ENCODE results near the gene OSBPL5.

OSBPL5 gene

DNA sequence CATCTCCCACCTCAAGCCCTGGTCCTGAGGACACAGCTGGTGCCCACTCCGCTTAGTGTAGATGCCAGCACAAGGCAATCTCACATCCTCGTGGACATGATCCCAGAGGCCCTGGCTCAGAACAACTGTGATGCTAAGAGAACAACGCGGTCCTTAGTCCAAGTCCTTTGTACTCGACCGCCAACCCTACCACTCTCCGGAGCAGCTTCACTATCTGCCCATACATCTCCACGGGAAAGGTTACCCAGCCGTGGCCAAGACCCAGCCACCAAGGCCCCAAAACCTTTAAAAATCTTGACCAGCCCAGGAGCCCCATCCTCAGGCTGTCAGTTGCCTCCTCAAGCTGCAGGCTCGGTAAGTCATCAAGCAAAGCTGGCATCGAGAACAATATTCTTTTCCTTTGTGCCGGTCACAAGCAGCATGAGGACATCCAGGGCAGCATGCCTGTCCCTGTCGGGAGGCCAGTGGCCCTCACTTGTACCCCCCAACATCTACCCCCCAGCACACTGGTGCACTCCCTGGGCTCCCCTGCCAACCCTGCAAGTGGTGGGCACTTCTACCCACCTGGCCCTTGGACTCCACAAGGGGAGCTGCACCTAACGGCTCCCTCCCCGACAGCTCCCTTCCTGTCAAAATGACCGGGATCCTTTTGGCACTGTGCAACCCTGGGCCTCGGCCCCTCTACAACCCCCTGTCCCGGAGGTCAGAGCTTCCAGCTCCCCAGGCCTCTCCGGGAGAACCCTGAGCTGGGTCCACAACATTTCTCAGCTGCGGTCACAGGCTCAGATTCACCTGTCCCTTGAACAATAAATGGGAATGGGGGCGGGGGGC, 2.5 kb downstream of the OSBPL5 start:
- DNase-seq (ENCODE audit: low read depth) = no peak

DNA sequence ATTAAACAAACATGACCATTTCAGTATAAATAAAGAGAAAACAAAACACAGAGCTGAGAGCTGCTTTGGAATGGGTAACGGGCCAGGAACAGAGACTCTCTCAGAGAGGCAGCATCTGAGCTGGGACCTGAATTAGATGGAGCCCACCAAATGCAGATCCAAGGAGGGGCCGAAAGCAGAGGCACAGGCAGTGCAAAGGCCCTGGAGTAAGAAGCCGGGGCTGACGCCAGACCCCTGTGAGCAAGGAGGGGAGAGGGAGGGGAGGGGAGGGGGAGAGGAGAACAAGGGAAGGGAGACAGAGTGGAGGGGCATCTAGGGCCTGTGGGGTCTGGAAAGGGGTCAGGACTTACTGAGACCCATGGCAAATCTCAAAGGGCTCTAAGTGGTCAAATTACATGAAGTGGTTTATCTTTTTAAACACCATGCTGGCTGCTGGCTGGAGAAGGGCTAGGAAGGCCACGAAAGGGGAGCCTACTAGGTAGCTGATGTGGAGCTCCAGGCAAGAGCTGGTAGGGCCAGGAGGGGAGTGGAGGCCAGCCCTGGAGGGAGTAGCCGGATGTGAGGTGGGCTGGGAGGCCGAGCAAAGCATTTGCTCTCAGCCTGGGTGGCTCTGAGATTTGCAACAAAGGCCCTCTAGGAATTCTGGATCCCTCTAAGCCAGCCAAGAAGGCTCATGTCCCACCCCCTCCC, 3.2 kb downstream of the OSBPL5 start:
- no peak for DNase-seq (ENCODE audit: low read depth)

DNA sequence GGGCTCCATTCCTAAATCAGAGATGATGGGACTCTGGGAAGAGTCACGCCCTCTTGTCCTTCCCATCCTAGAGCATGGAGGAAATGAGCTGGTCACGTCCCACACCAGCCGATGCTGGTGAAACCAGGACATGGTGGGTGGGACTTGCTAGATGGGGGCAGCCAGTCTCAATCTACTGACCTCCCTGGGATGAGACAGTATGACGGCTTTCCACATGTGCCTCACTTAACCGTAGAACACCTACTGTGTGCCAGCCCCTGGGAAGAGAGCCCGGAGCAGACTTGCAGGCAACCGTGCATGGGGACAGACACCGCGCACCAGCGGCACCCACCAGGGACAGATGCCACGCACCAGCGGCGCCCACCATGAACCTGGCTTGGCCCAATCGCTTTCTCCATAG, 3.8 kb downstream of the OSBPL5 start:
- no peak for DNase-seq (ENCODE audit: low read depth)

DNA sequence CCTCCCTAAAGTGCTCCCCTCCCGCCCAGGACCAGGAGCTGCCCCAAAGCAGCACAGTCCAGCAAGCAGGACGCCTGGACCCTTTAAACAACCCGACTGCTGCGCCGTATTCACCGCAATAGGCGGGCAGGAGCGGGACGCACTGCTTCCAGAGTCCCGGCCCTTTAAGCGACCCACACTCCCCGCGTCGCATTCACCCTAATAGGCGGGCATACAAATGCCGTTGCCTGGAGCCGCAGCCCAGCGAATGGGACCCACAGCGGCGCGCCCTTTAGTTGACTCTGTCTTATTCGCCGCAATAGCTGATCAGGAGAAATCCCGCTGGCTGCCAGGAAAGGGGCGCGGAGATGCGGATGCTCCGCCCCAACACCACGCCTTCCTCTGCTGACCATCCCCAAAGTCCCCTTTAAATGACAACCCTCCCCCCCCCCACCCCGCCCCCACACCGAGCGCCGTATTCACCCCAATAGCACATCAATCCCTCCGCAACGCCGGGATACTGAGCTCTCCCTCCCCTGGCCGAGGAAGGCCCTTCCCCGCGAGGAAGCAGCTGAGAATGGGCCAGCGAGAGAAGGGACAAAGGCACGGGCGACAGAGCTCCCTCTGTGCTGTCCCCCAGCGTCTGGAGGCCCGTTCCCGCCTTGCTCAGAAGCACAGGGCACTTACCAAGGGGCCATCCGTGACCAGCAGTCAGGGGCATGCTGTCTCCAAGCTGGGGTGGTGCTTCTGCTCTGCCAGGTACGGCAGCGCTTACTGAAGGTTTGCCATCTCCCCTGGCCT, 4.7 kb downstream of the OSBPL5 start:
- DNase-seq (ENCODE audit: low read depth) = peak; percentile 93

DNA sequence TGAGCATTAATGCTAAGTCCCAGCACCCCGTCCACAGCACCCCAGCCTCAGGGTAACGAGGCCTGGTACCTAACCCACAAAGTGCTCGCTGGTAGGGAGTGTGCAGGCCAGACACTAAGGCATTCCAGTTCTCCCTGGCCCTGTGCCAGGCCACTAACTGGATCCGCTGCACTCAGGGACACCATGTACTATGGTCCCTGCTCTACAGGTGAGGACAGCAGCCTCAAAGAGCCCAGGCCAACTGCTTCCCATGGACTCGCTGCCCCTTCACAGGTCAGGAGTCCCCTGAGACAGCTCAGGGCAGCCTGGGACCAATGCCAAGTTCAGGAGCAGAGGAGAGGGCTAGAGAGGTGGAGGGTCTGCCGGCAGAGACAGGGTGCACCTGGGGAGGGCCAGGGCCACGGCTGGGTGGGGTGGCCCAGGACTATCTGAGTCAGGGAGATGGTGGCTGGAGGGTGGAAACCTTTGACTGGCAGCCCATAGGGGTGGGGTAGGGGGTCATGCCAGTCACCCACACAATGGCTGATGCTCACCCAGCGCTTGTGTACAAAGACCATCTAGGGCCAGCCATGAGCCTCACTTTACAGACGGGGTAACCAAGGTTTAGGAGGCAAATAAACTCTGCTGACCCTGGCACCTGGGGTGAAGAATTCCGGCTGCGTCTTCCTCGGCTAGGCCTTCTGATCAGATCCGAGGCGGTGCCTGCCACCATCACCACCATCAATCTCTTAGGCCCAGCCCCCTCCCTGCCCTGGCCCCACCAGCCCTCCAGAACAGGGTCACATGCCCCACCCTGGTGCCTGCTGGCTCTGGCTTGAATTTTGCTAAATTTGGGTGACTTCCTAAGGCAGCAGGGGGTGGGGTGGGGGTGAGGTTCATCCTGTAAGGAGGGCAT, 5.6 kb downstream of the OSBPL5 start:
- DNase-seq (ENCODE audit: low read depth) = peak; percentile 27

DNA sequence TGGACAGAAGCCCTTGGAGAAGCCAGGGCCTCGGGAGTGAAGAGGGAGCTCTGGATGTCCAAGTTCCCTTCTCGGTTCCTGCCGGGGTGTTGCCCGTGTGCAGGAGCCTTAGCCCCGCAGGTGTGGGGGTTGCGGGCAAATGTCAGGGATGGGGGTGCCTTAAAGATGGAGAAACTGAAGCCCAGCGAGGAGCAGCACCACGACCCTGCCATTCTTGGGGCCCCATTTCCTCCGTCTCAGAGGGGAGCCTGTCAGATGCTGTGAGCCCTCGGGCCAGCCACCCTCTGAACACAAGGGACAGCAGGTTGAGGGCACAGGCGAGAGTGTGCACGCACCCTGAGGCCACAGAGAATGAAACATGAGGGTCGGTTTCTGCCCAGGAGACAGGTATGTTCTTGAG, 6.3 kb downstream of the OSBPL5 start:
- no peak for DNase-seq (ENCODE audit: low read depth)

DNA sequence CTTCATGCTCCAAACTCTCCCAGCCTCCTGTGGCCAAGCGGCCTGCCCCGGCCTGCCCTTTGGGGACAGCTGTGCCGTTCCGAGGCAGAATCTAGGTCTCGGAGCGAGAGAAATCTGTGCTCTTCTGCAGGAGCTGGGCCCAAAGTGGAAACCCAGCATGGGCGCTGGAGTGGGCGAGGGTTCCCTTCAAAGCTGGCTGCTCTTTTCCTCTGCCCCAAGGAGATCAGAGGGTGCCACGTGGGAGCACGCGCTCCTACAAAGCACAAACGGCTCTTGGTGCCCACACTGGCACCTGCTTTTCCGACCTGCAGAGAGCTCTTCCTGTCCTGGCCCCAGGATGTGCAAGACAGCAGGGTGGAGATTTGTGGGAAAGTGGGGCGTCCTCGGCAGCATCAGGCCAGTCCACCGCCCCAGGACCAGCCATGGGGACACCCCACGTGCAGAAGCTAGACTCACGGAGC, 6.9 kb downstream of the OSBPL5 start:
- no peak for DNase-seq (ENCODE audit: low read depth)

DNA sequence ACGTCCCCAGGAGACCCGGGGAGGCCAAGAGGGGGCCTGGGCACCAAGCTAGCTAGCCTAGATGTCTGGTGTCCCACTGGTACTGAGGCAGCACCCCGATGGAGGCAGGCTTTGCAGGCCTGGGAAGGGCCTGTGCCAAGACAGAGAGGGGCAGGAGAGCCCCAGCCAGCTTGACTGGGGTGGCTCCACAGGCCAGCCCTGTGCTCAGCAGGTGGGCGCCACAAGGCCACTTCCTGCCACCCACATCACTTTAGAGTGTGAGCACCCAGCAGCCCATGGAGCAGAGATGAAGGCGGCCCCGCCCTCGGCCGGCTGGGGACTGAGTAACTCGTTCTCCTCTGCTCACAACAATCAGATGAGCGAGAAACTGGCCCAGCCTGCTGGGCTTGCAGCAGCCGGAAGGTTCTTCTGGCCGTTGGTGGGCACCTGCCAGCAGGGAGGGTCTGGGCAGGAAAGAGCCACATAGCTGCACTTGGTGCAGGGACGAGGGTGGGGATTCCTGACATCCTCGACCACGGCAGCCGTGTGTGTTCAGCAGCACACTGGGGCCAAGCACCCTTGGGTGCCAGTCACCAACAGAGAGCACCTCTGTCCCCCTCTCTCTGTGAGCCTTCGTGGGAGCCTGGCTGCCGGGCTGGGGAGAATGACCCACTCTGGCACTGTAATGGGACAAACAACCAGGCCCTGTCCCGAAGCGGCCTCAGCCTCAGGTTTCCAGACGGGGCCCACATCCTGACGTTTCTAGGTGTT, 7.6 kb downstream of the OSBPL5 start:
- DNase-seq (ENCODE audit: low read depth) = no peak

DNA sequence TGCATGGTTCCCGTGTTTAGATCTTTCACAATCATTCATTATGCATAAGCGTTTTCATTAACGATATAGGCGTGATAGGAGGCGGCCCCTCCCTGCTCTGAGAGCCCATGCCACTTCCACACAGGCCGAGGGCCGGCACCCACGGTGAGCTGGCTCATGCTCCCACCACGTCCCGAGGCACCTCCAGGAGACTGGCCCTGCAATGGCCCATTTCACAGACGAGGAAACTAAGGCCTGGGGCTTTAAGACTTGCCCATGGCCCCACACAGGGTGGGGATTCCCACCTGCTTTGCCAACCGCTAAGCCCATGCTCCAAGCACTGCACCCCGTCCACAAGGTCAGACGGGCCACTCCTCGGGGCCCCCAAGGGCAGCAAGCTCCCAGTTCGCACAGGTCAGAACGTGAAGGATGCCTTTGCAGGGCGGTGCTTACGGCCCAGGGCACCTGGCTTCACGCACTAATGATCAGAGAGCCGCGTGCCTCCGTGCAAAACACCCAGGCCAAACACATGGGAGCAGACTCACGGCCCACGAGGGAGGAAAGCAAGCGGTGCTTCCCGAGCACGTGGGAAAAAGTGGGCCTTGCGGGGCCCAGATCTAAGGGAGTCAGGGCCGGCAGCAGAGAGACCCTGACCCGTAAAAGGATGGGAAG, 8.3 kb downstream of the OSBPL5 start:
- DNase-seq (ENCODE audit: low read depth) = no peak

DNA sequence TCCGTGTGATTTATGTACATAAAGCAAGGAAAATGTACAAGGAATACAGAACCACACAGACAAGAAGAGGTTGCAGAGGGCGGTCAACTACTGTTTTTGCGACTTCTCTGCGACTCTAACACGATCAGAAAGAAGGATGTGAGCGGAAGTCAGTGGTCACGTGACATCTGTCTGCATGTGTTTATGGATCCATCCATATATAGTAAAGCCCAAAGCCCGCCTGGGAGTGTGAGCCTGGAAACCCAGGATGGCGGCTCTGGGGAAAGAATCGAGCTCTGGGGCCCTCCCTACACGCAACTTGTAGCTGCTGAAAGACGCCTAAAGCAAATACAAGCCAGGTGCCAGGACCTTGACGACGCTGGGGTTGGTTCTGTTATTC, 8.8 kb downstream of the OSBPL5 start:
- DNase-seq (ENCODE audit: low read depth) = no peak

DNA sequence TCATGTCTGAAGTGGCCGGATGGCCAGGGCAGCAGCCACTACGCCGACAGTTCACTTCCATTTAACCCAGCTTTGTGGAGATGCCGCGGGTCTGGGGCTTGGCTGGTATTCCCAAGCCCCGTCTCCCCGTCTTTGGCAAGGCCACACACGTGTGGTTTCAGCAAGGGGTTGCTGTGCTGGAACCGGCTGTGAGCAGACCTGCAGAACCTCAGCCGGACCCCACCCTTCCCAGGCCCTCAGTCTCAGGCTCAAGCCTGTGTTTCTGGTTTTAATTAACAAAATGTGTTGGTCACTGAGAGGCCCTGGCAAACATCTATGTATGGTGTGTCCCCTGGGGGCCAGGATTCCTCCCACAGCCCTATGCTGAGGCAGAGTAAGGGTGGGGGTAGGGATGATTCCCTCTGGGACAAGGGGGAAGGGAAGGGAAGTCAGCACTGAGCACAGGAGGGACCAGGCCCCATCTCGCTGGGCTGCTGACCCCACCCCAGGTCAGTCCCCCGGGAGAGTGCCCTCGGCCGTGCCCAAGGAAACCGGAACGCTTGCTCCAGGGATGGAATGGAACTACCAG, 9.3 kb downstream of the OSBPL5 start:
- DNase-seq (ENCODE audit: low read depth) = no peak

DNA sequence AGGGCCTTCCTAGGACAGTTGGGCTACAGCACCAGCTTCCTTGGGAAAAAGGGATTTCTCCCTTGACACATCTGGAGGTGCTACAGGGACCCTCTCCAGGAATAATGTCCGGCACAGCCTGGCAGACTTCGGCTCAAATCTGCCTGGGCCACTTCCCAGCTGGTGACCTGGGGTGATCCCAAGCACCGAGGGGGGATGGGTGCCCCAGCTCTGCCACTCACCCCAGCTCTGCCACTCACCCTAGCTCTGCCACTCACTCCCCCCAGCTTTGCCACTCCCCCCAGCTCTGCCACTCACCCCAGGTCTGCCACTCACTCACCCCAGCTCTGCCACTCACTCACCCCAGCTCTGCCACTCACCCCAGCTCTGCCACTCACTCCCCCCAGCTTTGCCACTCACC, 9.9 kb downstream of the OSBPL5 start:
- DNase-seq (ENCODE audit: low read depth) = no peak

DNA sequence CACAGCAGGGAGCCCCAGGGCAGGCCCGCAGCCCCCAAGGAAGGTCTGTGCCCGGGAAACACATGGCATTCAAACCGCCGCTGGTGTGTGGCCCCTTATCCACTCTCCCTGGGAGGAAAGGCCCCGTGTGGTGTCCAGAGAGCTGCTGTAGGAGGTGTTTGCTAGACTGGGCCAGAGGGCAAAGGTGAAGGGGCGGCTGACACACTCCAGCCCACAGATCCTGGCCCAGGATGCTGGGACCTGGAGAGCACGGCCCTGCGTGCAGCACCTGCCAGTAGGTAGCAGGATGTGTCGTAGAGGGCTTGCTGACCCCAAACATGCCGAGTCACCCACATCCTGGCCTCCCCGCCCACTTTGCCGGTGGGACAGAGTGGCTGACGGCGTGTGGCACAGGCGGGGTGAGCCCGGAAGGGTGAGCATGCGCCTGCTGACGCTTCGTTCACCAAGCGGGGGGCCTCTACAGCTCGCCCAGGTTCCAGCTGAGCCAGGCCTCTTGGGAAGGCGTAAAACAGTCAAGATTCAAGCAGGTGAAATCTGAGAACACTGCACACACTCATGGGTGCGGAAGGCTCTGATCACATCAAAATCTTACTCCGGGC, 11.0 kb downstream of the OSBPL5 start:
- no peak for DNase-seq (ENCODE audit: low read depth)

DNA sequence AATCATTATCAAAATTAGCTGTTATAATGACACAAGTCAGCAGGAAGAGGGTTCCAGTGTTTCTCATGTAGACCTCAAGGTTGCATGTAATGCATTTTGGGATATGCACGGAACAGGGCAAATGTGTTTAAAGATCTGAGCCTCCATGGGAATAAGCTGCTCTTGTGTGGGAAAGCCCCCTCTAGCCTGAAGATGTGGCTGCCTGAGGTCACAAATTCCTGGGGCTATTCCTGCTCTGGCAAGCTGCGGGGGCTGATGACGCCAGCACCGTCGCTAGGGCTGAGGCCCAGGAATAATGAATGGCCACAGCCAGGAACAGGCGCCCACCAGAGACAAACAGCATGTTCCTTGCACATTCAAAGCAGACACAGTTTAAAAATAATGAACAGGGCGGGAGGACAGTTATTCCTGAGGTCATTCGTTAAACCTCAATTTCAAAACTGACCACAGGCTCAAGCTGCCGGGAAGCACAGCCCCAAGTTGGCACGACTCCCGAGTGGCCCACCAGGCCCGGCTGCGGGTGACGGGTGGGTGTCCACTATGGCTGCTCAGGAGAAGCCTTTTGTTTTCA, 11.7 kb downstream of the OSBPL5 start:
- DNase-seq (ENCODE audit: low read depth) = peak; percentile 83

DNA sequence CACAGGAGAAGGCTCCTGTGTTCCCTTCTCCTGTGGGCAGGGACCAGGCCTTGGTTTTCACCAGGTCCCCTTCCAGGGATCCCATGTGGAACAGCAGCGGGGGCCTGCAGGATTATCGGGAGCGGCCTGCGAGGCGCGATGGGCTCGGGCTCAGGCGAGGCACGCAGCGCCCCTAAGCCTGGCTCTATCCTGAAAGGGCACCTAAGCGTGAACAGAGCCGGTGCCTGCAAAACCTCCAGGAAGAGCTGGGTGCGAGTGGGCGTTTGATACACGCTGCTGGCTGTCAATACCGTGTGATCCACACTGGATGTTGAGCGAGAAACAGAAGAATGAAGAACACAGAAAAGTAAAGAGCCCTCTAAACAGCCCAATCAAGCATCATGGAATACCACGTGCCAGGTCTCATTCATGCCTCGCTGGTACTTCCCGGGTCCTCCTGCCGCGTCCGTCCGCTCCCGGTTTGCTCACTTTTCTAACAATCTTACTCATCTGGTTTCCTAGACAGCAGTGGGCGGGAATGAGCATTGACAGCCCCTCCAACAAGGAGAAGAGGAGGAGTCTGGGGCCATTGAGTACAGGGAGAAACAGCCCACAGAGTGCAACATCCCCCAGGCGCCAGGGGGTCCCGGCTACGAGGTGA, 12.5 kb downstream of the OSBPL5 start:
- peak; percentile 24 for DNase-seq (ENCODE audit: low read depth)

DNA sequence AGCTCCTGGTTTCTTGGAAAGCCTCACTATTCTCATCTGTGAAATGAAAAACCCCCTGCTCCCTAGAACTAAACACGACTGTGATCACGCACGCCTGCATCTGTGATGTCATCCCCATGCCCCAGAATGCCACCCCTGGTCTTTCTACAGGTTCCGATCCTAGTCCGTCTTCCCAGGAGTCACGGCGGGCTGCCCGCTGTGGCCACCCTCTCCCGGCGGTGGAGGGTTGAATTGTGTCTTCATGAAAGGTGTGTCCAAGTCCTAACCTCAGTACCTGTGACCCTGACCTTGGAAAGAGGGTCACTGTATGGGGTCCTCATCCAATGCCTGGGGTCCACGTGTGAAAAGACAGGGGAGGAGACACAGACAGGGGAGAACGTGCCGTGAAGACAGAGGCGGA, 14.4 kb downstream of the OSBPL5 start:
- DNase-seq (ENCODE audit: low read depth) = no peak

DNA sequence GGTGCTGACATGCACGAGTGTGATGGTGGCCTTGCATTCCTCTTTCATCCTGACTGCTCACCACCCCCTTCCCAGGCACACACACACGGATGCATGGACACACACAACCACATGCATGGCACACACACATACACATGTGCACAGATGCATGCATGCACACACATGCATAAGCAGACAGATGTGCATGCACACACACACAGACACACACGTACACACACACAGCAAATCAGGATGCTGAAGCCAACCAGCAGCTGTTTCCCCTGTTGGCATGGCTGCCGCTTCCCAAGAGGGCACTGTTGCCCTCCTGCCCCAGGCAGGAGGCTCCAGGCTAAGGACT, 15.3 kb downstream of the OSBPL5 start:
- DNase-seq (ENCODE audit: low read depth) = no peak

DNA sequence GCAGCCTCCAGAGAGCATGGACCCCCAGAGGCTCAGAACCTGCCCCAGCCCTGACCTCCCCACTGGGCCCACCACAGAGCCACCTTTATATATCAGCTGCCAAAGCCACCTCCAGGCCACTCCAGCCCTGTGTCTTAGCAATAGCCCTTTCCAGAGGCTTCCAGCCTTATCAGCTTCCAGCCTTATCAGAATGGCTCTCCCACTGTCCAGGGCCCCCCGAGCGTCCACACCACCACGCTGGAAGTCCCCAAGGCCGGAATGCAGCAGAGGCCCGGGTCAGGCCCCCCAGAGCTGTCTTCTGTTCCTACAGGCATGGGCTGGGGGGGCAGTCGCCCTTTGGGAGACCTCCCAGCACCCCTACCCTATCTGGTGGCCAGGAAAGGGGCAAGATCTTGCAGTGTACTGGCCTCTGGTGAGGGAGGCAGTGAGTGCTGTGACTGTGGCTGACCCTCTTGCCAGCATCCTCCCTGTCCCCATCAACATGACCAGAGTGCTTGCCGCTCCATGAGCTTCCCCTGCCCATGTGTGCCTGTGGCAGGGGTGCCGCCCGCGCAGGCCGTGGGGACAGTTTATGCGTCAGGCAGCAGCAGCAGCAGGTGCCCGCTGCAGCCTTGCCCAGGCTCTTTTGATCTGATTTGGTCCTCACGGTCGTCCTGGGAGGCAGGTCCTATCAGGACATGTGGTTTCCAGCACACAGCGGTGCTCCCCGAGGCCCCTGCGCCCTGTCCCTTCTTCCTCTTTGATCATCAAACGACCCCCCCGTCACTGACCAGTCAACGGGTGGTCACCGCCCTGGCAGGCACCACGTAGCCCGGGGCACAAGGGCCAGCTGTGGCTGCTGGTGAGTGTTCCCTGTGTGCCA, 15.9 kb downstream of the OSBPL5 start:
- DNase-seq (ENCODE audit: low read depth) = no peak

Measured in iris pigment epithelial cell (primary cell).